ENCODE data around the gene NBEAL1. TPM values are rescaled to one million over a fixed set of nuclear protein-coding genes. Genes with fewer than 3 reads are reported as not detected.
"Not testable (repeated sequence)": the region's sequence is repeated elsewhere in the genome, so short reads cannot be mapped to it uniquely, and the experiment has no call there.

Gene NBEAL1
- total RNA-seq, 1 experiment from 2014 or later, result 31.4 TPM

DNA sequence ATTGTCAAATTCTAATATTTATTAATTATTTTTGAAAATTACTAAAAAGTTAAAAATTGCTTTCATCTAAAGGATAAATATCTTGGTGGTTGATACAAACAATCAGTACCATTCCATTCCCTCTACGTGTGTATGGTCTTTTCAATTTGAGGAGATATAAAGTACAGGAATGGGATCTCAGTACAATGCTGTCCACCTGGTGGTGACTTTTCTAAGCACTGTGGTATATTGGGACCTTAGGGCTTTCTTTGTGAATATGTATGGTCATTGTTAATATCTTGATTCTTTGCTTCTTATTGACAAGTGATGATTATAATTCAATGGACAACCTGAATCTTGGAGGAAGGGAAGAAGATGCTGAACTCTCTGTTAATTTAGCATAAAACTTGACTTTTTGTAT is 83.1 kb downstream of the NBEAL1 start:
- CTCF ChIA-PET, result no interaction called here
- no peaks in the 10 kb centered on the region for H3K27me3 Mint-ChIP-seq (ENCODE audit: unreplicated experiment)
- no peaks in the 10 kb centered on the region for H3K4me1 Mint-ChIP-seq (ENCODE audit: low read depth, unreplicated experiment)
- no peak for DNase-seq
- no TSS peak for BruUV-seq (replicated peaks)
- TF ChIP-seq, protein P1, sequence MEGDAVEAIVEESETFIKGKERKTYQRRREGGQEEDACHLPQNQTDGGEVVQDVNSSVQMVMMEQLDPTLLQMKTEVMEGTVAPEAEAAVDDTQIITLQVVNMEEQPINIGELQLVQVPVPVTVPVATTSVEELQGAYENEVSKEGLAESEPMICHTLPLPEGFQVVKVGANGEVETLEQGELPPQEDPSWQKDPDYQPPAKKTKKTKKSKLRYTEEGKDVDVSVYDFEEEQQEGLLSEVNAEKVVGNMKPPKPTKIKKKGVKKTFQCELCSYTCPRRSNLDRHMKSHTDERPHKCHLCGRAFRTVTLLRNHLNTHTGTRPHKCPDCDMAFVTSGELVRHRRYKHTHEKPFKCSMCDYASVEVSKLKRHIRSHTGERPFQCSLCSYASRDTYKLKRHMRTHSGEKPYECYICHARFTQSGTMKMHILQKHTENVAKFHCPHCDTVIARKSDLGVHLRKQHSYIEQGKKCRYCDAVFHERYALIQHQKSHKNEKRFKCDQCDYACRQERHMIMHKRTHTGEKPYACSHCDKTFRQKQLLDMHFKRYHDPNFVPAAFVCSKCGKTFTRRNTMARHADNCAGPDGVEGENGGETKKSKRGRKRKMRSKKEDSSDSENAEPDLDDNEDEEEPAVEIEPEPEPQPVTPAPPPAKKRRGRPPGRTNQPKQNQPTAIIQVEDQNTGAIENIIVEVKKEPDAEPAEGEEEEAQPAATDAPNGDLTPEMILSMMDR (IDR thresholded peaks at IDR 0.05; ENCODE audit: unreplicated experiment), result no peak
- intact Hi-C loops (cut with micrococcal nuclease; ENCODE audit: unreplicated experiment), result no loop called here
- H3K4me3 Mint-ChIP-seq (ENCODE audit: low read depth, unreplicated experiment), result no peak overlapping the region
- H3K27ac Mint-ChIP-seq (ENCODE audit: unreplicated experiment), result no peak overlapping the region
- peaks cover 5% of the 10 kb centered on the region for H3K36me3 Mint-ChIP-seq (ENCODE audit: insufficient read depth, unreplicated experiment)
- H3K9me3 Mint-ChIP-seq (ENCODE audit: low read depth, unreplicated experiment), result no peaks in the 10 kb centered on the region

DNA sequence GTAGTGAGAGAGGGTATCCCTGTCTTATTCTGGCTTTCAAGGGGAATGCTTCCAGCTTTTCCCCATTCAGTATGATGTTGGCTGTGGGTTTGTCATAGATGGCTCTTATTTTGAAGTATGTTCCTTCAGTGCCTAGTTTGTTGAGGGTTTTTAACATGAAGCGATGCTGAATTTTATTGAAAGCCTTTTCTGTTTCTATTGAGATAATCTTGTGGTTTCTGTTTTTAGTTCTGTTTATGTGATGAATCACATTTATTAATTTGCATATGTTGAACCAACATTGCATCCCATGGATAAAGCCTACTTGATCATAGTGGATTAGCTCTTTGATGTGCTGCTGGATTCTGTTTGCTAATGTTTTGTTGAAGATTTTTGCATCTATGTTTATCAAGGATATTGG is 87.7 kb downstream of the NBEAL1 start:
- H3K36me3 Mint-ChIP-seq (ENCODE audit: insufficient read depth, unreplicated experiment); BruUV-seq (replicated peaks); DNase-seq; H3K9me3 Mint-ChIP-seq (ENCODE audit: low read depth, unreplicated experiment); H3K27ac Mint-ChIP-seq (ENCODE audit: unreplicated experiment); intact Hi-C loops (cut with micrococcal nuclease; ENCODE audit: unreplicated experiment); H3K27me3 Mint-ChIP-seq (ENCODE audit: unreplicated experiment); H3K4me1 Mint-ChIP-seq (ENCODE audit: low read depth, unreplicated experiment); H3K4me3 Mint-ChIP-seq (ENCODE audit: low read depth, unreplicated experiment): not testable (repeated sequence)
- CTCF ChIA-PET, result interaction anchor here (0.6 kb wide), 1 partner anchor 67 kb away, joined by 3 read pairs; no protein-coding TSS in a partner anchor

DNA sequence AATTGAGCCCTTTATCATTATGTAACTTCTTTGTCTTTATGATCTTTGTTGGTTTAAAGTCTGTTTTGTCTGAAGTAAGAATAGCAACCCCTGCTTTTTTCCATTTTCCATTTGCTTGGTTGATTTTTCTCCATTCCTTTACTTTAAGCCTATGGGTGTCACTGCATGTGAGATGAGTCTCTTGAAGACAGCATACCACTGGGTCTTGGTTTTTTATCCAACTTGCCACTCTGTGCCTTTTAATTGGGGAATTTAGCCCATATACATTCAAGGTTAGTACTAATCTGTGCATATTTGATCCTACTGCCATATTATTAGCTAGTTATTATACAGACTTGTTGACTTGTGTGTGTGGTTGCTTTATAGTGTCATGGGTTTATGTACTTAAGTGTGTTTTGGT is 89.6 kb downstream of the NBEAL1 start:
- Mint-ChIP-seq H3K27ac (ENCODE audit: unreplicated experiment) (no peak overlapping the region), H3K27me3 (ENCODE audit: unreplicated experiment) (no peaks in the 10 kb centered on the region), H3K4me3 (ENCODE audit: low read depth, unreplicated experiment) (no peak overlapping the region), H3K36me3 (ENCODE audit: insufficient read depth, unreplicated experiment) (peaks cover 5% of the 10 kb centered on the region), H3K4me1 (ENCODE audit: low read depth, unreplicated experiment) (peaks cover 9% of the 10 kb centered on the region), H3K9me3 (ENCODE audit: low read depth, unreplicated experiment) (no peaks in the 10 kb centered on the region)
- TF ChIP-seq, protein P1 (IDR thresholded peaks at IDR 0.05; ENCODE audit: unreplicated experiment), result no peak
- CTCF ChIA-PET, result no interaction called here
- DNase-seq, result no peak
- no TSS peak for BruUV-seq (replicated peaks)
- intact Hi-C loops (cut with micrococcal nuclease; ENCODE audit: unreplicated experiment), result no loop called here

DNA sequence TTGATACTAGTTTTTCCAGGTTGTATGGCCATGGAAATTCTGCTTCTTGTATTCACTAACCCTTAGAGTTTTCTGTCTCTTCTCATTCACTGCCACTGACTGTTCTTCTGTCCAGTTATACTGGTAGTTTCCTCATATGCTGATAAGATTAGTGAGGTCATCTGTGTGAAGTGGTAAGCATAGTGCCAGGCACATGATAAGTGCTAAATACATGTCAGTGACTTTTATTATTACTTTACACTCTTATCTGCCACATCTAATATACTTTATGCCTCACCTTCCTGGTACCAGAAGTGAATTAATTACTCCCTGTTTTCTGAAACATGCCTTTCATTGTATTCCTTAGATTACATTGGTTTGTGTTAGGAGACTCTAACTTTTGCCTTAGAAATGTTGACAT is 91.3 kb downstream of the NBEAL1 start:
- Mint-ChIP-seq H3K4me3 (ENCODE audit: low read depth, unreplicated experiment) (no peak overlapping the region), H3K27ac (ENCODE audit: unreplicated experiment) (peak overlapping the region; percentile 50), H3K9me3 (ENCODE audit: low read depth, unreplicated experiment) (no peaks in the 10 kb centered on the region), H3K36me3 (ENCODE audit: insufficient read depth, unreplicated experiment) (no peaks in the 10 kb centered on the region), H3K4me1 (ENCODE audit: low read depth, unreplicated experiment) (peaks cover 9% of the 10 kb centered on the region), H3K27me3 (ENCODE audit: unreplicated experiment) (no peaks in the 10 kb centered on the region)
- CTCF ChIA-PET, result no interaction called here
- TF ChIP-seq, protein P1 (IDR thresholded peaks at IDR 0.05; ENCODE audit: unreplicated experiment), result no peak
- no peak for DNase-seq
- no TSS peak for BruUV-seq (replicated peaks)
- intact Hi-C loops (cut with micrococcal nuclease; ENCODE audit: unreplicated experiment), result no loop called here

DNA sequence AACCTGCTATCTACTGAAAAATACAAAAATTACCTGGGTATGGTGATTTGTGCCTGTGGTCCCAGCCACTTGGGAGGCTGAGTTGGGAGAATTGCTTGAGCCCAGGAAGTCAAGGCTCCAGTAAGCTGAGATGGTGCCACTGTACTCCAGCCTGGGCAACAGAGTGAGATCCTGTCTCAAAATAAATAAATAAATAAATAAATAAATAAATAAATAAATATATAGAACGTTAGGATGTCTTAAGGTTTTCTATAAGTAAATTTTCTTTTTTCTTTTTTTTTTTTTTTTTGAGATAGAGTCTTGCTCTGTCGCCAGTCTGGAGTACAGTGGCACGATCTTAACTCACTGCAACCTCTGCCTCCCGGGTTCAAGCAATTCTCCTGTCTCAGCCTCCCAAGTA is 95.8 kb downstream of the NBEAL1 start:
- CTCF ChIA-PET, result not testable (repeated sequence)

More for the DNA sequence above, 95.8 kb downstream of the NBEAL1 start:
- H3K4me1 Mint-ChIP-seq (ENCODE audit: low read depth, unreplicated experiment); BruUV-seq (replicated peaks); H3K9me3 Mint-ChIP-seq (ENCODE audit: low read depth, unreplicated experiment); H3K27ac Mint-ChIP-seq (ENCODE audit: unreplicated experiment); DNase-seq; H3K27me3 Mint-ChIP-seq (ENCODE audit: unreplicated experiment); intact Hi-C loops (cut with micrococcal nuclease; ENCODE audit: unreplicated experiment); H3K4me3 Mint-ChIP-seq (ENCODE audit: low read depth, unreplicated experiment): not testable (repeated sequence)
- H3K36me3 Mint-ChIP-seq (ENCODE audit: insufficient read depth, unreplicated experiment), result peaks cover 12% of the 10 kb centered on the region
